SKM-1 treated with dmso at 0.1 percent for 144 hours (cell line): ENCODE measurements around the gene FAM234B.

Experiments
- DNase-seq: peaks from one replicate; lab custom pipeline; 2025; ENCODE audit not compliant: unreplicated experiment; lab: John Stamatoyannopoulos, UW

The FAM234B gene

GRCh38 chr12:13044002-13044905, at the start of gene FAM234B:
FAM234B (plus strand) TSS chr12:13044381; CDS start chr12:13044404, 23 bp downstream.
- DNase-seq: peak; percentile 4

DNA sequence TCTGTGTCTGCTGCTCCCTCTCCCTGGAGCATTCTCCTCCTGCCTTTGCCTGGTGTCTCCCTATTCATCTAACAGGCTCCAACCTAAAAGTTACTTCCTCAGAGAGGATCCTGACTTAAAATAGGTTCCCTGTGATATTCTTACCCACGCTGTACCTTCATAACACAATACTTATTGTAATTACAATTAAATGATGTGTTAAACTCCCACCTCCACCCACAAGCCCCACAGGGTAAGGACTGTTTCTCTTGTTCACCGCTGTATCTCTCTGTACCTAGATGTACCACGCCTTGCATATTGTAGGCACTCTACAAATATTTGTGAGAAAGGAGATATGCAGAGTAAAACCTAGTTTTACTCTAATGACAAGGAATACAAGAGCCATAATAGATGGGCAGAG, 49.1 kb upstream of the FAM234B start:
- no peak for DNase-seq

GRCh38 chr12:12996209-12996608, 48.0 kb upstream of the FAM234B start:
- DNase-seq: no peak

GRCh38 chr12:12997156-12997555, 47.0 kb upstream of the FAM234B start:
- no peak for DNase-seq

DNA sequence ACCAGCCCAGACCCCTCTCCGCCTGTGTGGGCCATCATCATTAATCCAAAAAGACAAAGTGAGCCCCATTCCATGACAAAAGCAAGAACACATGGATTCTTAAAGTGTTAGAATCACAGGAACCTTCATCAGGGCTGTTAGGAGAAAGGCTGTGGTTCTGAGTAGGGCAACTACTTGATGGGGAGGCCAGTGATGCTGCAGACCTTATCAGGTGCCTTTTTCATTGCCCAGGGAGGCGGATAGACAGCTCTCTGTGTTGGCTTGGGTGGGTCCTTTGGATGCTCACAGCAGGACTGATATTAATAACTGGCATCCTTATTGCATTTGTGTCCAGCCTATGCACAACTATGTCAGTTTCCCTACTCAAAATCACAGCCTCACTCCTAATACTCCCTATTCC, 46.4 kb upstream of the FAM234B start:
- no peak for DNase-seq

DNA sequence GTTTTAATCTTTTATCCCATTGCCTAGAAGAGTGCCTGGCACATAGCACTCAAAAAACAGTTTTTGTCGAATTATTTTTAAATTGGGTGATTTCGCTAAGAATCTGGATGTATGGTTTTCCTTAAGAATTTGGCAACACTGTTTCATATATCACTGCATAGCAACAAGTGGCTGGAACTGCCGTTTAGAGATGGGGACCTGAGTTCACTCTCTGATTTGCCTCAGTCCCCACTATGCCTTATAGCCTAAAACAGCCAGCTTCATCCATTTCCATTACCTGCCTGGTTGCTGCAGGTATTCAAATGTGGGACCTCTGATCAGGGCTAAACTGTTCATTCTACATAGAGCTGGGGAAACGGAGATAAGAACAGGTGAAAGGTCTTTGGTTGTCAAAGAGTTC, 45.9 kb upstream of the FAM234B start:
- DNase-seq: no peak

DNA sequence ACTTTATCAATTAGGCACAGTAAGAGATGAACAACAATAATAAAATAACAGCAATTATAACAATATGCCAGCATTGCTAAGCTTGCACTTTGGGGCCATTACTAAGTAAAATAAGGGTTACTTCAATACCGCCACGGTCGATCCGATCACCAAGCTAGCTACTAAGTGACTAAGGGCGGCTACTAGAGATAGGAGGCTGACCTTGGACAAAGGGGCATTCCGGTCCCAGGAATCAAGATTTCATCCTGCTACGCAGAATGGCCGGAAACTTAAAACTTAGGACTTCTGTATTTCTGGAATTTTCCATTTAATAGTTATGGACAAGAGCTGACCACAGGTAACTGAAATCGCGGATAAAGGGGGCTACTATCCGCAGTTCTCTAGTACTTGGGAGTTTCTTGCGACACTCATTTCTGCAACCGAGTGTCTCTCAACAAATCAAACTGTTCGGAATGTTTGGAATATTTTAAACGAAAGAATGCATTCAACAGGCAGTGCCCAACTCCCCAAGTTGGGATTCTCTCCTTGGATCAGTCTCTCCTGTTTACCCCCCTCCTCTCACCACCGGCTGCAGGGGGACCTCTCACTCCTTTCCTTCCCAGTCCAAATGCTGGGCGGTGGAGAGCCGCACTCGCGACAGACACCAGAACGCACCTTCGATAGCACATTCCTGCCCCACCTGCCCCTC, 44.8 kb upstream of the FAM234B start:
- DNase-seq: no peak

DNA sequence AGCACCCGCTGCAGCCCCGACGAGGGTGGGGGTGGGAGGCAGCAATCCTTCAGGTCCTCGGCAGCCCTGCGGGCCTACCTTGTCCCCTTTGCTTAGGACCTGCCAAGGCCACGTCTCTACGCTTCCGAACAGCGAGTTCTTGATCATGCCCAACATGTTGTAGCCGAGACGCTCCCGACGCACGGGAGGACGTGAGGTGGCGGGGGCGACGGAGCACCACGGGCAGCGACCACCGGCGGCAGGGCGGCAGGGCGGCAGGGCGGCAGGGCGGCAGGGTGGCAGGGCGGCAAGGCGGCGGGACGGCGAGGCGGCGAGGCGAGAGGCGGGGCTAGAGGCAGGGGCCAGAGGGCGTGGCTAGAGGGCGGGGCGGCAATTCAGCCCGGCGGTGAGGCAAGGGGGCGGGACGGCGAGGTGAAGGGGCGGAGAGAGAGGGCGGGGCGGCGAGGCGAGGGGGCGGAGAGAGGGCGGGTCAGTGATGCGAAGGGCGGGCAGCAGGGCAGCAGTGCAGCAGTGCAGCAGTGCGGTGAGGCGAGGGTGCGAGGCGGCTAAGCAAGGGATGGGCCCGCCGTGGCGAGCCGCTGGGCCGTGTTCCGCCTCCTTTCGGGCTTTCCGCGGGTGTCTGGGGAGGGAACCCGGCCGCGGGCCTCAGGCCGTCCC, 44.1 kb upstream of the FAM234B start, which contains the start of gene HEBP1:
TSS of gene HEBP1 (minus strand) at position 307 of the 657 bp plus-strand sequence. CDS start at position 156, 151 bp downstream.
- DNase-seq: peak; percentile 57

- DNase-seq: no peak
Observed at GRCh38 chr12:13000616-13000924, 43.6 kb upstream of the FAM234B start.

DNA sequence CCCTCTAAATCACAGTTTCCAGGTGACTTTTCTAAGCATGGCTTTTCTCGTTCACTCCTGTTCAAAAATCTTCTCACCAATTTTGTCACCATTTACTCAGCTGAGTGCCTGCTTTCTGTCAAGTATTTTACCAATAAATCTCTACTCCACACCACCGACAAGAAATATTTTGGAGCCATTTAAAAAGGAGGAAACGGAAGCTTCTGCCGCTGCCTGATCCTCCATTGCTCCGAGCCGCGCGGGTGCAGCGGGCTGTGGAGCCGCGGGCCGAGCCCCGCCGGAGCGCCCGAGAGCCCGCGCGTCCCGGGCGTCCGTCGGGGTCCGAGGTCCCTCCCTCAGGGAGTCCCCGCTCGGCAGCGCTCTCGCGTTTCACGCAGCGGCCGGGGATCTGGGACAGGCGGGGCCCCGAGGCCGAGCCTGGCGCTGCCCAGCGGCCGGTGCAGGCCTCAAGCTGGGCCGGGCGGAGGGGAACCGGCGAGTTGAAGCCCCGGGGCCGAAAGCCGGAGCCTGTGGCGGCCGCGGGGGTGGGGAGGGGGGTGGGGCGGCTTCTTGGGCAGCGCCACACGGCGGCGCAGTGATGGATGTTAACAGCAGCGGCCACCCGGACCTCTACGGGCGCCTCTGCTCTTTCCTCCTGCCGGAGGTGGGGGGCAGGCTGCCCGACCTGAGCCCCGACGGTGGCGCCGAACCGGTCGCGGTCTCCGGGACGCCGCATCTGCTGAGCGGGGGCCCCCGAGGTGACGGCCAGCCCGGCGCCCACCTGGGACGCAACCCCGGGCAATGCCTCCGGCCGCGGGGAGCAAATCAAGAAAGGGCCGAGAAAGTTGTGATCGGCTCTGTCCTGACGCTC, 43.0 kb upstream of the FAM234B start:
- DNase-seq: no peak

GRCh38 chr12:13001775-13002040, 42.5 kb upstream of the FAM234B start:
- no peak for DNase-seq

DNA sequence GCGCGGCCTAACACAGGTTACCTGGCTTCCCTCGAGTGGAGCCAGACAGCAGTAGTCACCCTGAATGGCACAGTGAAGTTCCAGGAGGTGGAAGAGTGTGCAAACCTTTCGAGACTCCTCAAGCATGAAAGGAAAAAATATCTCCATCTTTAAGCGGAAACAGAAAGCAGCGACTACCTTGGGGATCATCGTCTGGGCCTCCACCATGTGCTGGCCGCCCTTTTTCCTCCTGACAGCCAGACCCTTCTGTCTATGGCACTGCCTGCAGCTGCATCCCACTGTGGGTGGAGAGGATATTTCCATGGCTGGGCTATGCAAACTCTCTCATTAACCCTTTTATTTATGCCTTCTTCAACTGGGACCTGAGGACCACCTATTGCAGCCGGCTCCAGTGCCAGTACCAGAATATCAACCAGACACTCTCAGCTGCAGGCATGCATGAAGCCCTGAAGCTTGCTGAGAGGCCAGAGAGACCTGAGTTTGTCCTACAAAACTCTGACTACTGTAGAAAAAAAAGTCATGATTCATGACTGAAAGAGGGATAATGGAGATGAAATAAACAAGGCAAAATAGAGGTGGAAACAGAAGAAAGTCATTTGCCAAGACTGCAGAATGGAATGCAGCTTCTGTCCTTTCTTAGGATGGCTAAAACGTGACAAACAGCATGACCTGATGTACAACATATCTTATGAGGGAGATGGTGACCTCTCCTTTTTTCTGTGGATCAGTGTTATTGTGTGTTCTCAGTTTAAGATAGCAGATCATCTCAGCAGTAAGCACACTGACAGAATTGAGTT, 41.7 kb upstream of the FAM234B start:
- no peak for DNase-seq

DNA sequence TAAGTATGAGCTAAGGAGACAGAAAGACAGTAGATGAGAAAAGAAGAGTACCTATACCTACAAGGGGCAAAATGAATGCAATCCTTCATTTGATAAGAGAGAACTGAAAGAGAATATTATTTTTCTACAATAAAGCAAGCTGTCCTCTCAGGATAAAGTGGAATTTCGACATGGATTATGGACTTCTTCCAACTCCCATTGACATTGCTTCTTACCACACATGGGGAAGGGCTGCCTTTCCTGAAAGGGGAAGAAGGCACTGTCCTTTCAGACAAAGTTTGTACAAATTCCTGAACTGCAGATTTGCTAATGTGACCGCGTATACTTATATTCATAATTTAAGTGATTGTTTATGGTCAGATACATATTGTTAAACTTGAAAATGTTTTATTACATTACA, 39.8 kb upstream of the FAM234B start:
- DNase-seq: no peak

GRCh38 chr12:13004986-13005385, 39.2 kb upstream of the FAM234B start:
- no peak for DNase-seq

GRCh38 chr12:13005649-13006048, 38.5 kb upstream of the FAM234B start:
- no peak for DNase-seq

DNA sequence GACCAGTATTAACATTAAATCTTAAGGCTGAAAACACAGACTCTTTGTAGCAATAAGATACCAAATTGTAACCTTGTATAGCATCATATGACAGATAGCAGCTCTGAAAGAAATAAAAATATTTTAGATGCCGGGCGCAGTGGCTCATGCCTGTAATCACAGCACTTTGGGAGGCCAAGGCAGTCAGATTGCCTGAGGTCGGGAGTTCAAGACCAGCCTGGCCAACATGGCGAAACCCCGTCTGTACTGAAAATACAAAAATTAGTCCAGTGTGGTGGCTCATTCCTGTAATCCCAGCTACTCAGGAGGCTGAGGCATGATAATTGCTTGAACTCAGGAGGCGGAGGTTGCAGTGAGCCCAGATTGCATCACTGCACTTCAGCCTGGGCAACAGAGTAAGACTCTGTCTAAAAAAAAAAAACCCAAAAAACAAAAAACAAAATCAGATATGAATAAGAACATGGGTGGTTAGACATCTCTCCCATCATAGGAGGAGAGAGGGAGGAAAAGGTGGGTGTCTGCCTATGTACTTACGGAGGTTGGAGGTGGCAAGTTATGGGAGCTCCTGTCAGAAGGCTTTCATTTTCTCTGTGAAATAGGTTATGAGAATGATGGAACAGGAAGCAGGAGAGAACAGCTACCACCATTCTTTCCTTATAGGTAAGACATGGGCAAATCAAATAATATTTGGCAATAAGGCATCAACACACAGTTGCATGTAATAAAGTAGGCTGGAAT, 36.5 kb upstream of the FAM234B start:
- DNase-seq: no peak

GRCh38 chr12:13008741-13009380, 35.3 kb upstream of the FAM234B start:
- no peak for DNase-seq

GRCh38 chr12:13011098-13011497, 33.1 kb upstream of the FAM234B start:
- DNase-seq: no peak

DNA sequence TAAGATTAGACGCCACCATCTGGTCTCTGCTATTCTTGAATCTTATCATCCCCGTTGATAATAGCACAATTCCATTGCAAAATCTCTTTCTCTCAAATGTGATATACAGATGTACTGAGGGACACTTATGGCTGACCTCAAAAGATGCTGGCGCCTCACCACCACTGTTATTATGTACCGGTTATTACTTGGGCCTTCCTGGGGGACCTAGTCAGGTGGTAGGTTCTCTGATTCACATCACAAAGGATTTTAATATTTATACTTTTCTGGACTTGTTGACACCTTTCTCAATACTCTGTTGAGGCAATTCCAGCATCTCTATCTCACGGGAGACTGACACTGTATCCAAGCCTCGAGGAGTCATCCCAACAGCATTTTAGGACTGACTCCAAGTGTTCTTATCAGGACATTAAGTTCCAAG, 21.3 kb upstream of the FAM234B start:
- DNase-seq: no peak
